Chondrocyte (in vitro differentiated cells): ENCODE data around the gene EMID1. TPM values are rescaled to one million over a fixed set of nuclear protein-coding genes. Genes with fewer than 3 reads are reported as not detected.

Experiments used
- DNase-seq: peaks from one replicate; pipeline ENCODE4 v3.0.0; 2021; ENCODE audit warnings: mixed read lengths, low spot score
- H3K27ac Mint-ChIP-seq: one replicate; pipeline ENCODE4 v1.8.0; 2021; ENCODE audit warnings: mild to moderate bottlenecking, moderate library complexity, mixed read lengths; ENCODE audit not compliant: unreplicated experiment
- H3K27me3 Mint-ChIP-seq: 2 replicates; pipeline ENCODE4 v1.8.0; 2021; ENCODE audit warnings: low read depth, mixed read lengths
- H3K36me3 Mint-ChIP-seq: 2 replicates; pipeline ENCODE4 v1.8.0; 2021; ENCODE audit warnings: low read depth, mixed read lengths
- H3K4me1 Mint-ChIP-seq: 2 replicates; pipeline ENCODE4 v1.8.0; 2021; ENCODE audit warnings: low read depth, mild to moderate bottlenecking, mixed read lengths
- H3K4me3 Mint-ChIP-seq: one replicate; pipeline ENCODE4 v1.8.0; 2021; ENCODE audit warnings: mild to moderate bottlenecking, moderate library complexity, mixed read lengths; ENCODE audit not compliant: unreplicated experiment
- H3K9me3 Mint-ChIP-seq: 2 replicates; pipeline ENCODE4 v1.8.0; 2021; ENCODE audit warnings: low read depth, mixed read lengths
- total RNA-seq: library from RNA; stranded (reverse); gene quantifications from 3 replicates; pipeline ENCODE4 v1.2.1, GENCODE V29; 2021
- TF ChIP-seq, protein P1 (sequence below): fragments of 200-600 bp; sonication (generic); IDR thresholded peaks from 2 replicates; pipeline ENCODE4 v1.5.0; 2021; ENCODE audit warnings: antibody characterized with exemption, mild to moderate bottlenecking, moderate library complexity

The EMID1 gene
- total RNA-seq, 1 donor from 2014 or later = not detected

- H3K27me3 Mint-ChIP-seq = peaks cover 3% of the 10 kb centered on the region
- DNase-seq = peak; percentile 34
- no peaks in the 10 kb centered on the region for H3K9me3 Mint-ChIP-seq
- TF ChIP-seq, protein P1, sequence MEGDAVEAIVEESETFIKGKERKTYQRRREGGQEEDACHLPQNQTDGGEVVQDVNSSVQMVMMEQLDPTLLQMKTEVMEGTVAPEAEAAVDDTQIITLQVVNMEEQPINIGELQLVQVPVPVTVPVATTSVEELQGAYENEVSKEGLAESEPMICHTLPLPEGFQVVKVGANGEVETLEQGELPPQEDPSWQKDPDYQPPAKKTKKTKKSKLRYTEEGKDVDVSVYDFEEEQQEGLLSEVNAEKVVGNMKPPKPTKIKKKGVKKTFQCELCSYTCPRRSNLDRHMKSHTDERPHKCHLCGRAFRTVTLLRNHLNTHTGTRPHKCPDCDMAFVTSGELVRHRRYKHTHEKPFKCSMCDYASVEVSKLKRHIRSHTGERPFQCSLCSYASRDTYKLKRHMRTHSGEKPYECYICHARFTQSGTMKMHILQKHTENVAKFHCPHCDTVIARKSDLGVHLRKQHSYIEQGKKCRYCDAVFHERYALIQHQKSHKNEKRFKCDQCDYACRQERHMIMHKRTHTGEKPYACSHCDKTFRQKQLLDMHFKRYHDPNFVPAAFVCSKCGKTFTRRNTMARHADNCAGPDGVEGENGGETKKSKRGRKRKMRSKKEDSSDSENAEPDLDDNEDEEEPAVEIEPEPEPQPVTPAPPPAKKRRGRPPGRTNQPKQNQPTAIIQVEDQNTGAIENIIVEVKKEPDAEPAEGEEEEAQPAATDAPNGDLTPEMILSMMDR = no peak
- H3K27ac Mint-ChIP-seq = no peak overlapping the region
- no peak overlapping the region for H3K4me3 Mint-ChIP-seq
- no peaks in the 10 kb centered on the region for H3K36me3 Mint-ChIP-seq
- peaks cover 3% of the 10 kb centered on the region for H3K4me1 Mint-ChIP-seq
Observed at GRCh38 chr22:29195118-29195963, 10.4 kb upstream of the EMID1 start.

- peaks cover 3% of the 10 kb centered on the region for H3K27me3 Mint-ChIP-seq
- H3K9me3 Mint-ChIP-seq = no peaks in the 10 kb centered on the region
- H3K4me1 Mint-ChIP-seq = peaks cover 3% of the 10 kb centered on the region
- TF ChIP-seq, protein P1 = no peak
- no peak overlapping the region for H3K4me3 Mint-ChIP-seq
- no peaks in the 10 kb centered on the region for H3K36me3 Mint-ChIP-seq
- no peak overlapping the region for H3K27ac Mint-ChIP-seq
- DNase-seq = peak; percentile 63
Observed at GRCh38 chr22:29195964-29196666, 9.6 kb upstream of the EMID1 start.

DNA sequence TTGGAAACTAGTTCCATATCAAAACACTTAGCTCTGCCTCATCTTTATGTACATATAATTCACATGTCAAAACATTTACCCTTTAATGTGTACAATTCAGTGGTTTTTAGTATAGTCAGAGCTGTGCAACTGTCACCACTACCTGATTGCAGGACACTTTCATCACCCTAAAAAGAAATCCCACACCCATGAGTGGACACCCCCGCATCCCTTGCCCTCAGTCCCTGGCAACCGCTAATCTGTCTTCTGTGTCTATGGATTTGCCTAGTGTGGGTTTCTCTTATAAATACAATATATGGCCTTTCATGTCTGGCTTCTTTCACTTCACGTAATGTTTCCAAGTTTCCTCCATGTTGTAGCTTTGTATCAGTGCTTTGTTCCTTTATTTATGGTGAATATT lies 8.6 kb upstream of the EMID1 start:
- Mint-ChIP-seq H3K36me3 (no peaks in the 10 kb centered on the region), H3K27ac (no peak overlapping the region), H3K9me3 (no peaks in the 10 kb centered on the region), H3K4me3 (no peak overlapping the region), H3K27me3 (peaks cover 3% of the 10 kb centered on the region), H3K4me1 (peaks cover 4% of the 10 kb centered on the region)
- TF ChIP-seq, protein P1 = no peak
- no peak for DNase-seq

DNA sequence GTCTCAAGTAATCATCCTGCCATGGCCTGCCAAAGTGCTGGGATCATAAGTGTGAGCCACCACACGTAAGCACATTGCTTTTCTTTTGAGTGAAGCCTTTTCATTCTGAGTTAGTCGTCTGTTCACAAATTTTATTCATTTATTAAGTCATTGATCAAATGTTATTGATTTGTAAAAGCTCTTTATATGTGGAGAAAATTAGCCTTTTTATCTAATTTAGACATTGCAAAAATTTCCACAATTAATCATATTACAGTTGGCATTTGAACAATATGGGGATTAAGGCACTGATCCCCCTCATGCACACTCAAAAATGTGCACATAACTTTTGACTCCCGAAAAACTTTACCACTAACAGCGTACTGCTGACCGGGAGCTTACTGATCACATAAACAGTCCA lies 7.5 kb upstream of the EMID1 start:
- Mint-ChIP-seq H3K9me3 (no peaks in the 10 kb centered on the region), H3K4me3 (no peak overlapping the region), H3K27me3 (peaks cover 3% of the 10 kb centered on the region), H3K27ac (no peak overlapping the region), H3K4me1 (peaks cover 11% of the 10 kb centered on the region), H3K36me3 (no peaks in the 10 kb centered on the region)
- TF ChIP-seq, protein P1 = no peak
- no peak for DNase-seq

- Mint-ChIP-seq H3K27me3 (peaks cover 3% of the 10 kb centered on the region), H3K4me3 (no peak overlapping the region), H3K9me3 (no peaks in the 10 kb centered on the region), H3K27ac (no peak overlapping the region), H3K4me1 (peaks cover 11% of the 10 kb centered on the region), H3K36me3 (no peaks in the 10 kb centered on the region)
- DNase-seq = peak; percentile 56
- TF ChIP-seq, protein P1 = no peak
Observed at GRCh38 chr22:29199702-29200400, 5.8 kb upstream of the EMID1 start.
